GM12874 (cell line): Measurements from ENCODE around the gene PYGO1.

Experiments used
- TF ChIP-seq, protein P1 (sequence below): IDR thresholded peaks from 2 replicates; pipeline ENCODE4 v1.5.1; 2011; ENCODE audit warnings: low read depth, mild to moderate bottlenecking, control low read depth, low read length, moderate library complexity; ENCODE audit not compliant: insufficient read depth

Gene PYGO1

DNA sequence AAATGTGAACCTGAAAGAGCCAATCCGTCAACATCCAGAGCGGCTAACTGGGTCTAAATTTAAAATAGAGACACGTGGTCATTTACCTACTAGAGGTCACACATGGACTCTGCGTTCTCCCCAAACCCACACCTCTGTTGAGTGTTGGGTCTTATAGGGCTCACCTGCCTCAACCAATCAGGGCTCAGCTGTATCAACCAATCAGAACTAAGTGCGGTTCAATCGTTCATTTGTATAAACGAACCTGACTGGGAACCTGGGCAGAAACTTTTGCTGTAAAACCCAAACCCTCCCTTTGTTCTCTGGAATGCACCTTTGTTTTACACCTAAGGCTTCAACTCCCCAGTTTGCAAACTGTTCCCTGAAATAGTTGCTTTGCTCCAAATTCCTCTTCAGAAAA lies 89.0 kb downstream of the PYGO1 start:
- TF ChIP-seq, protein P1, sequence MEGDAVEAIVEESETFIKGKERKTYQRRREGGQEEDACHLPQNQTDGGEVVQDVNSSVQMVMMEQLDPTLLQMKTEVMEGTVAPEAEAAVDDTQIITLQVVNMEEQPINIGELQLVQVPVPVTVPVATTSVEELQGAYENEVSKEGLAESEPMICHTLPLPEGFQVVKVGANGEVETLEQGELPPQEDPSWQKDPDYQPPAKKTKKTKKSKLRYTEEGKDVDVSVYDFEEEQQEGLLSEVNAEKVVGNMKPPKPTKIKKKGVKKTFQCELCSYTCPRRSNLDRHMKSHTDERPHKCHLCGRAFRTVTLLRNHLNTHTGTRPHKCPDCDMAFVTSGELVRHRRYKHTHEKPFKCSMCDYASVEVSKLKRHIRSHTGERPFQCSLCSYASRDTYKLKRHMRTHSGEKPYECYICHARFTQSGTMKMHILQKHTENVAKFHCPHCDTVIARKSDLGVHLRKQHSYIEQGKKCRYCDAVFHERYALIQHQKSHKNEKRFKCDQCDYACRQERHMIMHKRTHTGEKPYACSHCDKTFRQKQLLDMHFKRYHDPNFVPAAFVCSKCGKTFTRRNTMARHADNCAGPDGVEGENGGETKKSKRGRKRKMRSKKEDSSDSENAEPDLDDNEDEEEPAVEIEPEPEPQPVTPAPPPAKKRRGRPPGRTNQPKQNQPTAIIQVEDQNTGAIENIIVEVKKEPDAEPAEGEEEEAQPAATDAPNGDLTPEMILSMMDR = no peak

DNA sequence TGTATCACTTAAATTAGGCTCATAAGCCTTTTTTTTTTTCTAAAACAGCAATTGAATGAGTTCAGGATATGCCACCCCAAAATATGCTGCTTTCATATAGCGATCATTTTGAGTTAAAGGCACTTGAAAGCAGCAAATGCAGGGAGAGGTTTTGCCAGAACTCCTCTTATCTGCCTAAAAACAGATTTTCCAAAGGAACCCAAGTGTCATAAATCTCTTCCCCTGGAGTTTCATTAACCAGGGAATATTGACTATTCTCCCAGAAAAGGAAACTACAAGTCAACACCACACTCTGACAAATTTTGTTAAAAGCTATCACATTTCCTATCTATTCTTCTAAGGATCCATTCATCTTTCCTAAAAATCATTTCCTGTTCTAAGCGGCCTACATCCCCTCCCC lies 91.4 kb downstream of the PYGO1 start:
- TF ChIP-seq, protein P1 = no peak

- TF ChIP-seq, protein P1 = no peak
These were observed 93.2 kb downstream of the PYGO1 start for GRCh38 chr15:55494931-55495330.
